CD1c-positive myeloid dendritic cell (primary cell): ENCODE measurements around the gene BCCIP.

Experiments used
- DNase-seq: peaks from one replicate; pipeline ENCODE4 v3.0.0-alpha.2; 2016; ENCODE audit errors: extremely low spot score

BCCIP gene

GRCh38 chr10:125844751-125845221, 21.4 kb downstream of the BCCIP start:
- DNase-seq = no peak

GRCh38 chr10:125845617-125846016, 22.3 kb downstream of the BCCIP start:
- DNase-seq = no peak

GRCh38 chr10:125846894-125847293, 23.5 kb downstream of the BCCIP start:
- no peak for DNase-seq

DNA sequence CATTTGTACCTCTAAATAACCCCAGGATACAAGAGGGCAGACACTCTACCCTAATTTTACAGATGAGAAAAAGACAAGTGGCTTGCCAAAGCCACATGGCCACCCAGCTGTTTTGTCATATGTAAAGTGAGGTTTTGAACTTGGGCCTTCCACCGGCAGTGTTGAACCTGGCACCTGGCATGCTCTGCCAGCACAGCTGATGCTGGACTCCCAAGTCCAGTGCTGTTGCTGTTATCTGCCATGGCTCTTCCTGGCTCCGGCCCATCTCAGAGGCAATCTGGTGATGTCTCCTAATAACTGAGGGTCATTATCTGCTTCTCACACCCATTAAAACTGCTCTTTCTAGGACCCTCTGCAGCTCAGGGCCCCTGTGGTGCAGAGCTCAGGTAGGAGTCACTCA, 25.0 kb downstream of the BCCIP start:
- DNase-seq = no peak

GRCh38 chr10:125848857-125849256, 25.5 kb downstream of the BCCIP start:
- DNase-seq = no peak

DNA sequence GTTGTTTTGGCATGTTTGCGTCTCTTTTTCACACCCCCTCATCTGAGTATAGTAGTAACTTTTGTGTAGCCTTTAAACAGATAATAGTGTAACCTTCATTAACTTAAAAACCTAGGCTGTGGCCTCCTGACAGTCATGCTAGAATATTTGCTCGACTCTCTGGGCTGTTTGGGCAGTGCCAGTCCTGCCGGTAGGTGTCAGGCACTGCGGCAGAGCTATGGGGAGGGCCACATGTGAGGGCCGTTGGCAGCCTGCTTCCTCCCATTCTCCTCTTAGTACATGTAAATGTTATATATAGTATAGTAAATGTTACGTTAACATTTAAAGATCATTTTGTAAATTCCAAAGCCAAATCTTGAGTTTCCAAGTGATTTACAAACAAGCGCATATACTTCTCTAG, 26.1 kb downstream of the BCCIP start:
- no peak for DNase-seq

DNA sequence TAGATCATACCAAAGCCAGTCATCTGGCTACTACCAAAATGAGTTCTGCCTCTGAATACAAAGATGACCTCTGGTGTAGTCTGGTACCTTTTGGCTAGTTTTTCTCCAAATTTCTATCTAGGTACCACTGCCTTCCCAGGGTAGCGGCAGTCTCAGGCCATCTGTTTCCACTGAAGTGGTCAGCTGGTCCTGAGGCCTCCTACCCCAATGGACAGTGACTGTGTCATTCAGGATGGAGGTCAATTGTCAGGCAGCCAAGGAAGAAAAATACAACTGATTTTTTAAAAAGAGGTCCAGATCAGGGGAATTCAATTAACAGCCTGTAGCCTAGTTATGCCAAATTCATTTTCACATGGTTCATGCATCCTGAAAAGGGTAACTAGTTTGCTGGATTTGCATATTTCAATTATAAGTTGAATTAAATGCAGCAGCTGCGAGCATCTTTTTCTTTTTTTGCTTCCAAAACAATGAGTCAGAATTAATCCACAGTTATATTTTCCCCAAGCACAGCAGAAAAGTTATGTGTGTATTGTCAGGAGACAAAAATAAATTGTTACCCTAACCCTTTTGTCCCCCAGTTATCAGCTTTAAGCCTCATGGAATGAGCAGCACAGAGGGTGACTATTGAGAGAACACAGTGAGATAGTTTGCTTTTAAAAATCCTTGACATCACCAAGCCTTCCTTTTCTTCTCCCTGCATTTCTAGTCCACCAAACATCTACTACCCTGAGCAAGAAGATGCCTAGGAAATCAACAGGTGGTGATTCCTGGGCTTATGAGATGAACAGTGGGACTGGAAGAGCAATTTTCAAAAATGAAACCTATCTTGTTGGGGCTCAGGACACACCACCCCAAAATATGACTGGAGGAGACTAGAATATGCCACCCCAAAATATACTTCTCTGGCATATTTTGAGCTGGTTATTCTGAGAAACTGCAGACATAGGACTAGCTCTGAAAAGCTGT, 27.7 kb downstream of the BCCIP start:
- no peak for DNase-seq

DNA sequence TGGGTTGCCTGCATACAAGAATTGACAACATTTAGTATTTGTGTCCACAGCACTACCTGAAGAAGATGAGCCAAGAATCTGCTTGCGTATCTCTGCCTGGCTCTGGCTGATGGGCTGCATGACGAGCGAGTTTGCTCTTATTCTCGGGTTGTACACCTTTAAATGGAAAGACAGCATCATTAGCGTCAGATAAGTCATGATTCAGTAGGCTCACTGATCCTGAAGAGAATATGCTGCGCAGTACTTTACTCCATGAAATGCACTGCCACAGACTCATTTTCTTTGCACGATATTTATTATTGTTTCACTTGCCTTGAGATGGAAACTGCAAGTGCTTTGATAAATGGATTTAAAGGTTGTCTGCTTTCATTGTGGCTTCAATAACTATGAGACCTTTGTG, 29.1 kb downstream of the BCCIP start:
- no peak for DNase-seq

- no peak for DNase-seq
Measured at GRCh38 chr10:125857185-125857760, 33.9 kb downstream of the BCCIP start.

- DNase-seq = no peak
Measured at GRCh38 chr10:125859128-125859817, 35.9 kb downstream of the BCCIP start.

DNA sequence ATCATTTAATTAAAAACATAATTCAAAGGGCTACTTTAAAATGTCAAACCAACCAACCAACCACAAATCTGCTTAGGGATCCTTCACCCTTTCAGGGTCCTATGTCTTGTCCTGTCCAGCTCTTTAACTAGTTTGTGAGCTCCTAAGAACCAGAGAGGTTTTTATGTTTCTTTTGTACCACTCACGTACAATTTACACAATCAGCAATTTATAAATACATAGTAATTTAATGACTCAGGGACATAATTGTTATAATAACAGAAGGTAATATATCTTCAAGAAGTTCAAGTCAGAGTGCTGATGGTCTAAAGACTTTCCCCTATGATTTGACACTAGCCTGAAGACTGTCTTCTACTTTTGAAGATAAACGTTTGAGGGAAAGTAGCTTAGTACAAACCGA, 41.8 kb downstream of the BCCIP start:
- no peak for DNase-seq

GRCh38 chr10:125866421-125867029, 43.2 kb downstream of the BCCIP start:
- DNase-seq = no peak

- peak; percentile 40 for DNase-seq
Measured at GRCh38 chr10:125868372-125868975, 45.1 kb downstream of the BCCIP start.

GRCh38 chr10:125871338-125871737, 48.0 kb downstream of the BCCIP start:
- DNase-seq = no peak

DNA sequence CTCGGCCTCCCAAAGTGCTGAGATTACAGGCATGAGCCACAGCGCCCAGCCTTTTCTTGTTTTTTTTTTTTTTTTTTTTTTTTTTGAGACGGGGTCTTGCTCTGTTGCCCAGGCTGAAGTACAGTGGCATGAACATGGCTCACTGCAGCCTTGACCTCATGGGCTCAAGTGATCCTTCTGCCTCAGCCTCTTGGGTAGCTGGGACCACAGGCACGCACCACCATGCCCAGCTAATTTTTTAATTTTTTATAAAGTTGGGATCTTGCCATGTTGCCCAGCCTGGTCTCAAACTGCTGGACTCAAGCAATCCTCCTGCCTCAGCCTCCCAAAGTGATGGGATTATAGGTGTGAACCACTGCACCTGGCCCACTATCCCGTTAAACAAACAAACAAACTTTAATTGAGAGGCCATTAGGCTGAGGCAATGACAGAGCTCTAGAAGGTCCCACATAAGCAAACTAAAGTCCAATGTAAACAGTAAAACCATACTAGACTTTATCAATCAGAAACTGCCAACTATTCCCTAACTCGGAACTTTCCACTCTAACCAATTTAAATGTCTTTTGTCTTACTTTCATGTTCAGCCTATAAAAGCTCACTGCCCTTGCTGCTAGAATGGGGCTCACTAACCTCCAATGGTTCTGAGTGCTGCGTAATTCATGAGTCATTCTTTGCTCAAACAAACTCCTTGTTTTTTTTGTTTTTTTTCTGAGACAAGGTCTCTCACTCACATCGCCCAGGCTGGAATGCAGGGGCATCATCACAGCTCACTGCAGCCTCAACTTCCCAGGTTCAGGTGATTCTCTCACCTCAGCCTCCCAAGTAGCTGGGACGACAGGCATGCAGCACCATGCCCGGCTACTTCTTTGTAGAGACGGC, 55.9 kb downstream of the BCCIP start:
- DNase-seq = no peak

- no peak for DNase-seq
Measured at GRCh38 chr10:125880719-125881118, 57.4 kb downstream of the BCCIP start.

- DNase-seq = no peak
Measured at GRCh38 chr10:125881192-125881591, 57.8 kb downstream of the BCCIP start, which contains the start of gene DHX32. TSS of gene DHX32 (minus strand) at chr10:125881292. CDS start at chr10:125880824, 468 bp downstream.

DNA sequence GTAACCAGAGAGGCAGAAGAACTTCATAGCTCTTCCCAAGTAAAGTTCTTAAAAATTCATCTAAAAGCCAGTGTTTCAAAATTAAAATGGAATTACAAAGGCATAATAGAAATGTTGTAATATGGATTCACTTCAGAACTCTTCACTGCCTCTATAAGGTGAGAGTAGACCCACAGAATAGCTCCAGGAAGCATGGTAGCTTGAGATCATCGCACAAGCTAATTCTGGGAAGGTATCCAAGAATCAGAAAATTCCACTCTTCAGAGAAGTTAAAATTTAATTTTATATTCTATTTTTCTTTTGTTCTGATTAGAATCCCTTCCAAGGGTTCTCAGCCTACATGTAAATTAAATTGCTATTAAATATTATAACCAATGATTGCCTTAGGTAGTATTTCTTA, 59.2 kb downstream of the BCCIP start:
- DNase-seq = no peak

GRCh38 chr10:125883211-125883610, 59.9 kb downstream of the BCCIP start:
- no peak for DNase-seq
